Measurements from ENCODE around the gene BCL2L13.

DNA sequence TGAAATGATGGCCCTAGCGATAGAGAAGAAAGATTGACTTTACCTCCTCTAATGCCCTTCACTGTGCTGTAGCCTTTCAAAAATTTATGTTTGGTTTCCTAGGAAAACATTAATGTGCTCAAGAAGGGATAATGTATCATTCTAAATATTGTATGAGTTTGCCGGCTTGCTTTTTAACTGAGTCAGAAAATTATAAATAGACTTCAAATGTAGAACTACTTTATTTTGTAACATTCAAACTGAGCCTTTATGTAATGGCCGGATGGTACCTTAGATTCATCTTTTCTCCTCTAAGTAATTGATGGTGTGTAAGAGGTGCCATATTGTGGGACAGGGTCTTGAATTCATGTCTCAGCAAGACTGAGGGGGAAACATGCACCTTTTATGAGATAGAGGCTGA is 78.0 kb downstream of the BCL2L13 start:
- TF ChIP-seq, protein P1, sequence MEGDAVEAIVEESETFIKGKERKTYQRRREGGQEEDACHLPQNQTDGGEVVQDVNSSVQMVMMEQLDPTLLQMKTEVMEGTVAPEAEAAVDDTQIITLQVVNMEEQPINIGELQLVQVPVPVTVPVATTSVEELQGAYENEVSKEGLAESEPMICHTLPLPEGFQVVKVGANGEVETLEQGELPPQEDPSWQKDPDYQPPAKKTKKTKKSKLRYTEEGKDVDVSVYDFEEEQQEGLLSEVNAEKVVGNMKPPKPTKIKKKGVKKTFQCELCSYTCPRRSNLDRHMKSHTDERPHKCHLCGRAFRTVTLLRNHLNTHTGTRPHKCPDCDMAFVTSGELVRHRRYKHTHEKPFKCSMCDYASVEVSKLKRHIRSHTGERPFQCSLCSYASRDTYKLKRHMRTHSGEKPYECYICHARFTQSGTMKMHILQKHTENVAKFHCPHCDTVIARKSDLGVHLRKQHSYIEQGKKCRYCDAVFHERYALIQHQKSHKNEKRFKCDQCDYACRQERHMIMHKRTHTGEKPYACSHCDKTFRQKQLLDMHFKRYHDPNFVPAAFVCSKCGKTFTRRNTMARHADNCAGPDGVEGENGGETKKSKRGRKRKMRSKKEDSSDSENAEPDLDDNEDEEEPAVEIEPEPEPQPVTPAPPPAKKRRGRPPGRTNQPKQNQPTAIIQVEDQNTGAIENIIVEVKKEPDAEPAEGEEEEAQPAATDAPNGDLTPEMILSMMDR (optimal IDR thresholded peaks at IDR 0.05 in 1 of 3, IDR thresholded peaks at IDR 0.05 in 1 of 3, conservative IDR thresholded peaks at IDR 0.05 in 1 of 3; ENCODE audit: extremely low read depth in 1 of 3, insufficient read depth in 2 of 3, low read length in 3 of 3), result no peak
- no peak for TF ChIP-seq EZH2 (IDR thresholded peaks at IDR 0.05; ENCODE audit: low read length)
